Heart left ventricle (tissue), 13 donors: Measurements from ENCODE around the gene ATXN7.

Source experiments
- CTCF ChIP-seq, 12 donors: fragments of 200-600 bp; sonication (generic) in 4 of 12; IDR thresholded peaks; one replicate each; pipeline versions ENCODE4 v1.5.0 to v1.8.0; 2018 to 2022; ENCODE audit warnings: antibody characterized with exemption in 12 of 12, mild to moderate bottlenecking in 5 of 12
- POLR2A ChIP-seq, 2 donors: fragments of 450-650 bp; IDR thresholded peaks; one replicate each; pipeline ENCODE4 v1.6.1; 2017; ENCODE audit warnings: antibody characterized with exemption in 2 of 2, mild to moderate bottlenecking in 2 of 2, moderate library complexity in 2 of 2
- donor health status: ischemic (EF 13 %, LVEDD 7.1; RV severe dilation, severe dysfunction).
- donor health status: DM: no; HTN: yes; CAD: no.
- donor health status: DM: no; HTN: no; CAD: no.
- donor health status: ischemic (EF 25% LVEDD 6.9; RV normal size, moderate dysfunction).
- donor health status: ischemic (EF 25% LVEDD 5.7; RV mildly dilated, moderate dysfunction).
- donor health status: ischemic (EF 35%, LVEDD 5.7; RV mildly dilated, moderate dysfunction).
- donor health status: nonischemic (EF 11% LVEDD 7.7; RV severe dilation, severe dysfunction).
- donor health status: DM: yes; HTN: yes; CAD: no.
- donor health status: PGD.
- donor health status: ischemic (EF 29% LVEDD 5.4; RV normal size, mild dysfunction).
- donor health status: nonischemic (EF 23%, LVEDD 6.1; RV moderate dilation, normal function).

GRCh38 chr3:64049832-64050231, 186.2 kb downstream of the ATXN7 start:
- TF ChIP-seq CTCF (IDR thresholded peaks at IDR 0.05), result no peak
- TF ChIP-seq POLR2A (IDR thresholded peaks at IDR 0.05), result no peak
